ENCODE data around the gene PSD.

Gene PSD

GRCh38 chr10:102402512-102402896, 16.1 kb downstream of the PSD start:
- peak overlapping the region; percentile 100 for H3K27ac ChIP-seq (ENCODE audit: low read length)
- peak overlapping the region; percentile 36 to 51 for H3K9ac ChIP-seq (ENCODE audit: low read length in 2 of 2)
- peaks cover 87% of the 10 kb centered on the region for H3K4me1 ChIP-seq (ENCODE audit: control insufficient read depth, insufficient read depth, low read length)
- peaks cover 30 to 38% of the 10 kb centered on the region in 2 donors for H3K36me3 ChIP-seq (ENCODE audit: control insufficient read depth in 2 of 2, insufficient read depth in 2 of 2, low read length in 2 of 2)
- H3K27me3 ChIP-seq (ENCODE audit: control insufficient read depth in 1 of 2, insufficient read depth in 2 of 2, low read length in 2 of 2) = no peaks in the 10 kb centered on the region
- no peak overlapping the region for H3K4me3 ChIP-seq (ENCODE audit: low read length in 2 of 2)
- H3K9me3 ChIP-seq (ENCODE audit: control insufficient read depth in 2 of 2, low read length in 2 of 2) = no peaks in the 10 kb centered on the region

DNA sequence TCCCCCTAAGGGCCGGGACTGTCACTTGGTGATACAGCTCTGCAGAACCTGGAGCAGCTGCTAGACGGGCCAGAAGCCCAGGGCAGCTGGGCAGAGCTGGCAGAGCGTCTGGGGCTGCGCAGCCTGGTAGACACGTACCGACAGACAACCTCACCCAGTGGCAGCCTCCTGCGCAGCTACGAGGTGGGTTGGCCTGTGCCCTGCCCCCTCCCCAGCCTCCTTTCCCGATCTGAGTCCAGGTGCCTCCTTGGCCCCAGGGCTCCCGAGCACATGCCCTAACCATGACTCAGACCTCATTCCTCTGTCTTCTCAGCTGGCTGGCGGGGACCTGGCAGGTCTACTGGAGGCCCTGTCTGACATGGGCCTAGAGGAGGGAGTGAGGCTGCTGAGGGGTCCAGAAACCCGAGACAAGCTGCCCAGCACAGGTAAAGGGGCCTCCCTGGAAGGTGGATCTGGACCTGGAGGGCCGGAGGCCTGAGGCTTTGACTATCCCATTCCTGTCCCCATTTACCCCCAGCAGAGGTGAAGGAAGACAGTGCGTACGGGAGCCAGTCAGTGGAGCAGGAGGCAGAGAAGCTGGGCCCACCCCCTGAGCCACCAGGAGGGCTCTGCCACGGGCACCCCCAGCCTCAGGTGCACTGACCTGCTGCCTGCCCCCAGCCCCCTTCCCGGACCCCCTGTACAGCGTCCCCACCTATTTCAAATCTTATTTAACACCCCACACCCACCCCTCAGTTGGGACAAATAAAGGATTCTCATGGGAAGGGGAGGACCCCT, 16.7 kb downstream of the PSD start:
- Histone ChIP-seq H3K4me3 (ENCODE audit: low read length in 2 of 2) (peak overlapping the region in 1 of 2 donors; percentile 22), H3K27ac (ENCODE audit: low read length) (peak overlapping the region; percentile 100), H3K36me3 (ENCODE audit: control insufficient read depth in 2 of 2, insufficient read depth in 2 of 2, low read length in 2 of 2) (peaks cover 32 to 41% of the 10 kb centered on the region in 2 donors), H3K27me3 (ENCODE audit: control insufficient read depth in 1 of 2, insufficient read depth in 2 of 2, low read length in 2 of 2) (no peaks in the 10 kb centered on the region), H3K4me1 (ENCODE audit: control insufficient read depth, insufficient read depth, low read length) (peaks cover 92% of the 10 kb centered on the region), H3K9me3 (ENCODE audit: control insufficient read depth in 2 of 2, low read length in 2 of 2) (no peaks in the 10 kb centered on the region), H3K9ac (ENCODE audit: low read length in 2 of 2) (peak overlapping the region; percentile 29 to 51)

DNA sequence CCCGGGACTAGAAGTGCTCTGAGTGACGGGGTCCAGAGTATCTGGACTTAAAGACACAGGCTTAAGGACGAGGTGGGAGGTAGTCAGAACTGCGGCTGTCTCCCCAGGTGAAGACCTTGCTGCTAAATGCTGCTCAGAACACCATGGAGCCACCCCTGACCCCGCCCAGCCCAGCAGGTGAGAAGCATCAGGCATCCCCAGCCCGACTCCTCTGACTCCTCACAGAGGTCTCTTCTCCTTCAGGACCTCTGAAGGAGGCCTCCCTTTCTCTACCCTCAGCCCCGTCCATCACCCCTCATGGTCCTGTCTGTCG, 17.3 kb downstream of the PSD start:
- Histone ChIP-seq H3K9me3 (ENCODE audit: control insufficient read depth in 2 of 2, low read length in 2 of 2) (no peaks in the 10 kb centered on the region), H3K36me3 (ENCODE audit: control insufficient read depth in 2 of 2, insufficient read depth in 2 of 2, low read length in 2 of 2) (peaks cover 34 to 43% of the 10 kb centered on the region in 2 donors), H3K27me3 (ENCODE audit: control insufficient read depth in 1 of 2, insufficient read depth in 2 of 2, low read length in 2 of 2) (no peaks in the 10 kb centered on the region), H3K4me1 (ENCODE audit: control insufficient read depth, insufficient read depth, low read length) (peaks cover 96% of the 10 kb centered on the region), H3K4me3 (ENCODE audit: low read length in 2 of 2) (no peak overlapping the region), H3K27ac (ENCODE audit: low read length) (peak overlapping the region; percentile 100), H3K9ac (ENCODE audit: low read length in 2 of 2) (peak overlapping the region in 1 of 2 donors; percentile 29)

DNA sequence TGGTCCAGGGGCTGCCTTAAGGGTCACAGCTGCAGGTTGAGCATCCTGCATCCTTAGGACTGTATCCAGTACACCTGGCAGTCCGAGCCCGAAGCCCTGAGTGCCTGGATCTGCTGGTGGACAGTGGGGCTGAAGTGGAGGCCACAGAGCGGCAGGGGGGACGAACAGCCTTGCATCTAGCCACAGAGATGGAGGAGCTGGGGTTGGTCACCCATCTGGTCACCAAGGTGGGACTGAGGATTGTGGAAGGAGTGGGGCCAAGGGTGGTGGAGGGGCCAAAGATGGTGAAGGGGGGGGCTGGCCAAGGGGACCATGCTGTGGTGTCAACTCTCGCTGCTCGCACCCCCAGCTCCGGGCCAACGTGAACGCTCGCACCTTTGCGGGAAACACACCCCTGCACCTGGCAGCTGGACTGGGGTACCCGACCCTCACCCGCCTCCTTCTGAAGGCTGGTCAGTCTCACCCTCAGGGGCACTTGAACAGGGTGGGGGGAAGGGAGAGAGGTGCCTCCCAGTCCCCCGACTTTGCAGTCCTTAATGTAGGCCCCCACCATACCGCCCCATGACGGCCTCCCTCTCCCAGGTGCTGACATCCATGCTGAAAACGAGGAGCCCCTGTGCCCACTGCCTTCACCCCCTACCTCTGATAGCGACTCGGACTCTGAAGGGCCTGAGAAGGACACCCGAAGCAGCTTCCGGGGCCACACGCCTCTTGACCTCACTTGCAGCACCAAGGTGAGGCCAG, 17.8 kb downstream of the PSD start:
- no peak overlapping the region for H3K9ac ChIP-seq (ENCODE audit: low read length in 2 of 2)
- no peak overlapping the region for H3K4me3 ChIP-seq (ENCODE audit: low read length in 2 of 2)
- no peaks in the 10 kb centered on the region for H3K27me3 ChIP-seq (ENCODE audit: control insufficient read depth in 1 of 2, insufficient read depth in 2 of 2, low read length in 2 of 2)
- no peaks in the 10 kb centered on the region for H3K9me3 ChIP-seq (ENCODE audit: control insufficient read depth in 2 of 2, low read length in 2 of 2)
- H3K27ac ChIP-seq (ENCODE audit: low read length) = peak overlapping the region; percentile 100
- peaks cover 34 to 43% of the 10 kb centered on the region in 2 donors for H3K36me3 ChIP-seq (ENCODE audit: control insufficient read depth in 2 of 2, insufficient read depth in 2 of 2, low read length in 2 of 2)
- peaks cover 96% of the 10 kb centered on the region for H3K4me1 ChIP-seq (ENCODE audit: control insufficient read depth, insufficient read depth, low read length)

DNA sequence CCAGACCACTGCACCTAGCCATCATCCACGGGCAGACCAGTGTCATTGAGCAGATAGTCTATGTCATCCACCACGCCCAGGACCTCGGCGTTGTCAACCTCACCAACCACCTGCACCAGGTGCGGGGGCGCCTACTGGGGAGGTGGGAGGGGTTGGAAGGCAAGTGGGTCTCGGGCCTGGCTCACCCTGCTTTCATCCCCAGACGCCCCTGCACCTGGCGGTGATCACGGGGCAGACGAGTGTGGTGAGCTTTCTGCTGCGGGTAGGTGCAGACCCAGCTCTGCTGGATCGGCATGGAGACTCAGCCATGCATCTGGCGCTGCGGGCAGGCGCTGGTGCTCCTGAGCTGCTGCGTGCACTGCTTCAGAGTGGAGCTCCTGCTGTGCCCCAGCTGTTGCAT, 18.5 kb downstream of the PSD start:
- H3K36me3 ChIP-seq (ENCODE audit: control insufficient read depth in 2 of 2, insufficient read depth in 2 of 2, low read length in 2 of 2) = peaks cover 34 to 43% of the 10 kb centered on the region in 2 donors
- peak overlapping the region; percentile 100 for H3K27ac ChIP-seq (ENCODE audit: low read length)
- peak overlapping the region; percentile 52 to 71 for H3K4me3 ChIP-seq (ENCODE audit: low read length in 2 of 2)
- H3K9me3 ChIP-seq (ENCODE audit: control insufficient read depth in 2 of 2, low read length in 2 of 2) = no peaks in the 10 kb centered on the region
- peaks cover 91% of the 10 kb centered on the region for H3K4me1 ChIP-seq (ENCODE audit: control insufficient read depth, insufficient read depth, low read length)
- no peaks in the 10 kb centered on the region for H3K27me3 ChIP-seq (ENCODE audit: control insufficient read depth in 1 of 2, insufficient read depth in 2 of 2, low read length in 2 of 2)
- H3K9ac ChIP-seq (ENCODE audit: low read length in 2 of 2) = peak overlapping the region; percentile 4 to 72

GRCh38 chr10:102399217-102400021, 19.2 kb downstream of the PSD start:
- Histone ChIP-seq H3K36me3 (ENCODE audit: control insufficient read depth in 2 of 2, insufficient read depth in 2 of 2, low read length in 2 of 2) (peaks cover 34 to 41% of the 10 kb centered on the region in 2 donors), H3K9ac (ENCODE audit: low read length in 2 of 2) (peak overlapping the region; percentile 46 to 72), H3K27me3 (ENCODE audit: control insufficient read depth in 1 of 2, insufficient read depth in 2 of 2, low read length in 2 of 2) (no peaks in the 10 kb centered on the region), H3K4me1 (ENCODE audit: control insufficient read depth, insufficient read depth, low read length) (peaks cover 91% of the 10 kb centered on the region), H3K9me3 (ENCODE audit: control insufficient read depth in 2 of 2, low read length in 2 of 2) (no peaks in the 10 kb centered on the region), H3K4me3 (ENCODE audit: low read length in 2 of 2) (peak overlapping the region; percentile 52 to 71), H3K27ac (ENCODE audit: low read length) (peak overlapping the region; percentile 100)

GRCh38 chr10:102398172-102399020, 20.2 kb downstream of the PSD start:
- no peaks in the 10 kb centered on the region for H3K9me3 ChIP-seq (ENCODE audit: control insufficient read depth in 2 of 2, low read length in 2 of 2)
- no peaks in the 10 kb centered on the region for H3K27me3 ChIP-seq (ENCODE audit: control insufficient read depth in 1 of 2, insufficient read depth in 2 of 2, low read length in 2 of 2)
- H3K4me3 ChIP-seq (ENCODE audit: low read length in 2 of 2) = peak overlapping the region; percentile 9 to 71
- peak overlapping the region; percentile 100 for H3K27ac ChIP-seq (ENCODE audit: low read length)
- H3K9ac ChIP-seq (ENCODE audit: low read length in 2 of 2) = peak overlapping the region; percentile 29 to 46
- H3K4me1 ChIP-seq (ENCODE audit: control insufficient read depth, insufficient read depth, low read length) = peaks cover 87% of the 10 kb centered on the region
- H3K36me3 ChIP-seq (ENCODE audit: control insufficient read depth in 2 of 2, insufficient read depth in 2 of 2, low read length in 2 of 2) = peaks cover 30 to 35% of the 10 kb centered on the region in 2 donors

DNA sequence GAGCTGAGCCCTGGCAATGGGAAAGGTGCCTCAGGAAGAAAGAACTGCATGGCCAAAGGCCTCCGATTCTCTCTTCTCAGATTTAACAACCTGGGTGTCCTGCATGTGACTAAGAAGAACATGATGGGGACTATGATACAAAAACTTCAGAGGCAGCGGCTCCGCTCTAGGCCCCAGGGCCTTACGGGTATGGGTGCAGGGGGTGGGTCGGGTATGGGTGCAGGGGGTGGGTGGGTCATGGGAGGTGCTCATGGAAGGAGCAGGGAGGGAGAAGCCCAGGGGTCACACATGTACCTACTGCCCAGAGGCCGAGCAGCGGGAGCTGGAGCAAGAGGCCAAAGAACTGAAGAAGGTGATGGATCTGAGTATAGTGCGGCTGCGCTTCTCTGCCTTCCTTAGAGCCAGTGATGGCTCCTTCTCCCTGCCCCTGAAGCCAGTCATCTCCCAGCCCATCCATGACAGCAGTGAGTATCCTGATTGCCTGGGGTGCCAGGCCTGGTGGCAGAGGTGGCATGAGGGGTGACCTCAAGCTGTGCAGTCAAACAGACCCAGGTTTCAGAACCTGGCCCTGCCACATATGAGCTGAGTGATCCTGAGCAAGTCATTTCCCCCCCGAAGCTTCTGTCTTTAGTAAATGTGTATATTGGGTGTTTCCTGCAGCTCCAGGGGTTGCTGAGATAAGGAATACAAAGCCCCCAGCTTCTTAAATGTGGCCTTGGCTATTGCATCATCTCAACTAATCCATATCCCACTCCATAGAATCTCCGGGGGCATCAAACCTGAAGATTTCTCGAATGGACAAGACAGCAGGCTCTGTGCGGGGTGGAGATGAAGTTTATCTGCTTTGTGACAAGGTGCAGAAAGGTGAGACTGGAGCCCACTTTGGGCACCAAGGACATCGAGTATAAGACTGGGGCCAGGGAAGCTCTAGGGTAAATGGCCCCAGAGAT, 21.1 kb downstream of the PSD start:
- H3K9me3 ChIP-seq (ENCODE audit: control insufficient read depth in 2 of 2, low read length in 2 of 2) = no peaks in the 10 kb centered on the region
- H3K4me3 ChIP-seq (ENCODE audit: low read length in 2 of 2) = peak overlapping the region; percentile 81 to 94
- H3K36me3 ChIP-seq (ENCODE audit: control insufficient read depth in 2 of 2, insufficient read depth in 2 of 2, low read length in 2 of 2) = peaks cover 29 to 30% of the 10 kb centered on the region in 2 donors
- H3K9ac ChIP-seq (ENCODE audit: low read length in 2 of 2) = peak overlapping the region; percentile 87 to 89
- H3K27me3 ChIP-seq (ENCODE audit: control insufficient read depth in 1 of 2, insufficient read depth in 2 of 2, low read length in 2 of 2) = no peaks in the 10 kb centered on the region
- peaks cover 82% of the 10 kb centered on the region for H3K4me1 ChIP-seq (ENCODE audit: control insufficient read depth, insufficient read depth, low read length)
- H3K27ac ChIP-seq (ENCODE audit: low read length) = peak overlapping the region; percentile 100

DNA sequence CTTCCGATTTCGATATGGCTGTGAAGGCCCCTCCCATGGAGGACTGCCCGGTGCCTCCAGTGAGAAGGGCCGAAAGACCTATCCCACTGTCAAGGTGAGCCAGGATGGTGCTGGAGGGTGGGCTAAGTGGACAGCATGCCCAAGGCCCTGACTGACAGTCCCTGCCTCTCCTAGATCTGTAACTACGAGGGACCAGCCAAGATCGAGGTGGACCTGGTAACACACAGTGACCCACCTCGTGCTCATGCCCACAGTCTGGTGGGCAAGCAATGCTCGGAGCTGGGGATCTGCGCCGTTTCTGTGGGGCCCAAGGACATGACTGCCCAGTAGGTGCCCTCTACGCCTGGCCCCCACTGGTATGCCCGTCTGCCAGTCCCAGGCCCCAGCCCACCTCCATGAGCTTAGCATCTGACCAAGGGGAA, 21.8 kb downstream of the PSD start:
- peak overlapping the region; percentile 87 to 89 for H3K9ac ChIP-seq (ENCODE audit: low read length in 2 of 2)
- peak overlapping the region; percentile 99 for H3K27ac ChIP-seq (ENCODE audit: low read length)
- no peaks in the 10 kb centered on the region for H3K27me3 ChIP-seq (ENCODE audit: control insufficient read depth in 1 of 2, insufficient read depth in 2 of 2, low read length in 2 of 2)
- peak overlapping the region; percentile 81 to 94 for H3K4me3 ChIP-seq (ENCODE audit: low read length in 2 of 2)
- H3K4me1 ChIP-seq (ENCODE audit: control insufficient read depth, insufficient read depth, low read length) = peaks cover 74% of the 10 kb centered on the region
- no peaks in the 10 kb centered on the region for H3K9me3 ChIP-seq (ENCODE audit: control insufficient read depth in 2 of 2, low read length in 2 of 2)
- peaks cover 23 to 29% of the 10 kb centered on the region in 2 donors for H3K36me3 ChIP-seq (ENCODE audit: control insufficient read depth in 2 of 2, insufficient read depth in 2 of 2, low read length in 2 of 2)
